ENCODE measurements around the gene DLGAP1.

DLGAP1 gene

GRCh38 chr18:3552305-3552704 is 902.8 kb downstream of the DLGAP1 start:
- no peak for DNase-seq

GRCh38 chr18:3547891-3548615 is 907.1 kb downstream of the DLGAP1 start:
- DNase-seq, result peak; percentile 23

GRCh38 chr18:3546106-3546505 is 909.0 kb downstream of the DLGAP1 start:
- DNase-seq, result no peak

- DNase-seq, result no peak
Measured at GRCh38 chr18:3544537-3544936, 910.6 kb downstream of the DLGAP1 start.

GRCh38 chr18:3541549-3542386 is 913.3 kb downstream of the DLGAP1 start:
- DNase-seq, result no peak

GRCh38 chr18:3540805-3541548 is 914.1 kb downstream of the DLGAP1 start:
- DNase-seq, result no peak

- DNase-seq, result no peak
Measured at GRCh38 chr18:3538954-3539617, 916.0 kb downstream of the DLGAP1 start.

- no peak for DNase-seq
Measured at GRCh38 chr18:3538456-3538855, 916.7 kb downstream of the DLGAP1 start.

- no peak for DNase-seq
Measured at GRCh38 chr18:3530807-3531206, 924.3 kb downstream of the DLGAP1 start.

- no peak for DNase-seq
Measured at GRCh38 chr18:3529601-3530000, 925.5 kb downstream of the DLGAP1 start.

GRCh38 chr18:3529077-3529476 is 926.0 kb downstream of the DLGAP1 start:
- DNase-seq, result no peak

- DNase-seq, result no peak
Measured at GRCh38 chr18:3528231-3528630, 926.9 kb downstream of the DLGAP1 start.

GRCh38 chr18:3526421-3527354 is 928.4 kb downstream of the DLGAP1 start:
- DNase-seq, result peak; percentile 58

- DNase-seq, result peak; percentile 48
Measured at GRCh38 chr18:3525870-3526420, 929.2 kb downstream of the DLGAP1 start.

GRCh38 chr18:3524706-3525105 is 930.4 kb downstream of the DLGAP1 start:
- DNase-seq, result no peak

- DNase-seq, result no peak
Measured at GRCh38 chr18:3520230-3521085, 934.6 kb downstream of the DLGAP1 start.

- DNase-seq, result peak; percentile 22
Measured at GRCh38 chr18:3514312-3515216, 940.5 kb downstream of the DLGAP1 start.

GRCh38 chr18:3513481-3513880 is 941.6 kb downstream of the DLGAP1 start:
- DNase-seq, result no peak

- DNase-seq, result peak; percentile 74
Measured at GRCh38 chr18:3511980-3512379, 943.1 kb downstream of the DLGAP1 start.

Data from fibroblast of skin of right biceps (primary cell).